Fibroblast of the aortic adventitia (primary cell): Measurements from ENCODE around the gene TAF11L5. TPM values are rescaled to one million over a fixed set of nuclear protein-coding genes. Genes with fewer than 3 reads are reported as not detected.
"Not testable (repeated sequence)": the region's sequence is repeated elsewhere in the genome, so short reads cannot be mapped to it uniquely, and the experiment has no call there.

Experiments used
- DNase-seq: peaks from one replicate; pipeline ENCODE4 v3.0.0-alpha.2; 2010; ENCODE audit warnings: low read depth
- H3K4me3 ChIP-seq: 2 replicates; pipeline ENCODE4 v1.5.1; 2011; ENCODE audit warnings: low read depth, mild to moderate bottlenecking, control low read depth, low read length, moderate library complexity
- CTCF ChIP-seq: IDR thresholded peaks from 2 replicates; pipeline ENCODE4 v1.5.1; 2011; ENCODE audit warnings: mild to moderate bottlenecking, low read length, control low read depth, inconsistent platforms; ENCODE audit not compliant: insufficient read depth
- total RNA-seq: library from RNA; depleted of rRNA; stranded (reverse); fragments of >200 nt; gene quantifications from 2 replicates; pipeline ENCODE4 v1.2.3, GENCODE V29; 2012; ENCODE audit warnings: low replicate concordance

Gene TAF11L5
- not detected in 2 replicates for total RNA-seq

GRCh38 chr5:17524935-17525334 lies at the start of gene TAF11L5:
TAF11L5 (plus strand) TSS chr5:17525235.
- DNase-seq, H3K4me3 ChIP-seq: not testable (repeated sequence)

GRCh38 chr5:17477043-17477442 lies 48.0 kb upstream of the TAF11L5 start:
- DNase-seq = no peak
- no peak for TF ChIP-seq CTCF
- H3K4me3 ChIP-seq = no peak overlapping the region

GRCh38 chr5:17477573-17478265 lies 47.3 kb upstream of the TAF11L5 start:
- DNase-seq = no peak
- H3K4me3 ChIP-seq = no peak overlapping the region
- no peak for TF ChIP-seq CTCF

- TF ChIP-seq CTCF = no peak
- no peak overlapping the region for H3K4me3 ChIP-seq
Measured at GRCh38 chr5:17481378-17481777, 43.7 kb upstream of the TAF11L5 start.

GRCh38 chr5:17482790-17483189 lies 42.2 kb upstream of the TAF11L5 start:
- TF ChIP-seq CTCF = no peak
- DNase-seq = no peak
- H3K4me3 ChIP-seq = no peak overlapping the region

More at GRCh38 chr5:17481378-17481777, 43.7 kb upstream of the TAF11L5 start:
- DNase-seq = no peak

DNA sequence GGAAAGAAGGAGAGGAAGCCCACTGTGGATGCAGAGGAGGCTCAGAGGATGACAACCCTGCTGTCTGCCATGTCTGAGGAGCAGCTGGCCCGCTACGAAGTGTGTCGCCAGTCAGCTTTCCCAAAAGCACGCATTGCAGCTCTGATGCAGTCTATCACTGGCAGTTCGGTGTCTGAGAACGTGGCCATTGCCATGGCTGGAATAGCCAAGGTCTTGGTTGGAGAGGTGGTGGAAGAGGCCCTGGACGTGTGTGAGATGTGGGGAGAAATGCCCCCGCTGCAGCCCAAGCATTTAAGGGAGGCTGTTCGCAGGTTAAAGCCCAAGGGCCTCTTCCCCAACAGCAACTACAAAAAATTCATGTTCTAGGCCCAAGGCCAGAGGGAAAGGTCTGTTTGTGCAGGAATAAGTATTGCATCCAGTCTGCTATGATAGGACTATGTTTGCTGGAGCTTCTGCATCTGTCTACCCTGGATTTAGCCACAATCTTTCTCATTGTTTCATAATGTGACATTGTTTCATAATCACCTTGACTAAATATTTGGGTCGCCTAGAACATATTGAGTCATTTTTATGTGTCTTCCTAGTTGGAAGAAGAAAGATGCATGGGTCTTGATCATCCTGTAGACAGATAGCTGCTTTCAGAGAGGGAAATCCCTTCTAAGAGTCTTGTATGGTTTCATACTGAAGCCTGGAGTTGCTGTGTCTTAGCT lies 38.4 kb upstream of the TAF11L5 start:
- DNase-seq, H3K4me3 ChIP-seq: not testable (repeated sequence)

DNA sequence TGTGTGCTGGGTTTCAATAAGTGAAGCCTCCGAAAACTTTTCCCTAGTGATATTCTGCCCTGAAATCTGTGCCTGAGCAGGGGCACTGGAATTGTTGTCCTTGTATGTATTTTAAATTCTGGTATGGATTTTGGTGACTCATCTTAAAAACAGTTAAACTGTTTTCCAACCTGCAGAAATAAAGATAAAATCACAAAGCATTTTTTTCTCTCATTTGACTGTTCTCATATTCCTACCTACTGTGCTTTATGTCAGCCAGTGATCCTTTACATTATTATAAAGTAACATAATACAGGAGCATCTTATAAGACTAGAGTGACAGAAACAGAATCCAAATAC lies 37.9 kb upstream of the TAF11L5 start:
- DNase-seq = no peak
- H3K4me3 ChIP-seq = no peak overlapping the region
- TF ChIP-seq CTCF = no peak

GRCh38 chr5:17491257-17491656 lies 33.8 kb upstream of the TAF11L5 start:
- DNase-seq, H3K4me3 ChIP-seq: not testable (repeated sequence)
